ENCODE measurements around the gene NOM1.

- TF ChIP-seq EZH2 (IDR thresholded peaks at IDR 0.05; ENCODE audit: low read depth, unreplicated experiment) (no peak), CTCF (conservative IDR thresholded peaks at IDR 0.05; ENCODE audit: low read depth in 2 of 2) (no peak), EZH2phosphoT487 (IDR thresholded peaks at IDR 0.05; ENCODE audit: unreplicated experiment) (no peak), POLR2AphosphoS5 (IDR thresholded peaks at IDR 0.05; ENCODE audit: low read depth) (no peak), REST (IDR thresholded peaks at IDR 0.05; ENCODE audit: unreplicated experiment) (no peak), CREB1 (CRISPR knock-in tag; IDR thresholded peaks at IDR 0.05; ENCODE audit: low read depth) (no peak), STAT1 (IDR thresholded peaks at IDR 0.05; ENCODE audit: unreplicated experiment) (no peak), NANOG (IDR thresholded peaks at IDR 0.05; ENCODE audit: borderline replicate concordance) (no peak), JUNB (IDR thresholded peaks at IDR 0.05; ENCODE audit: unreplicated experiment) (no peak)
Observed at GRCh38 chr7:156988343-156989185, 39.1 kb downstream of the NOM1 start.

Data from GM23338 (cell line).